CD4-positive, alpha-beta memory T cell (primary cell): Measurements from ENCODE around the gene MLLT6. TPM values are rescaled to one million over a fixed set of nuclear protein-coding genes. Genes with fewer than 3 reads are reported as not detected.

ENCODE experiments used
- CTCF ChIA-PET: fragments of 350-600 bp; sonication (Branson Sonifier 250); formaldehyde crosslinking; loops from one replicate; lab custom pipeline; 2021; ENCODE audit warnings: inconsistent platforms; ENCODE audit not compliant: partially characterized antibody; lab: Charles Lee
- POLR2A ChIA-PET: fragments of 350-600 bp; sonication (Branson Sonifier 250); formaldehyde crosslinking; loops from one replicate; lab custom pipeline; 2021; ENCODE audit not compliant: partially characterized antibody; lab: Charles Lee
- DNase-seq, 5 donors: peaks; one replicate each; pipeline versions ENCODE4 v3.0.0 to v3.0.0-alpha.2; 2020 to 2022; ENCODE audit warnings: mixed read lengths in 1 of 5
- H3K27ac ChIP-seq: one replicate; pipeline ENCODE4 v1.7.0; 2013; ENCODE audit warnings: low read depth, low read length
- H3K27me3 ChIP-seq: 2 replicates; pipeline ENCODE4 v1.7.0; 2013; ENCODE audit warnings: mild to moderate bottlenecking, low read length, moderate library complexity; ENCODE audit not compliant: insufficient read depth
- H3K36me3 ChIP-seq: 2 replicates; pipeline ENCODE4 v1.7.0; 2013; ENCODE audit warnings: mild to moderate bottlenecking, low read length, moderate library complexity; ENCODE audit not compliant: insufficient read depth
- H3K4me1 ChIP-seq: 2 replicates; pipeline ENCODE4 v1.7.0; 2013; ENCODE audit warnings: mild to moderate bottlenecking, low read length, moderate library complexity; ENCODE audit not compliant: insufficient read depth
- H3K4me3 ChIP-seq, 2 donors: one replicate each; pipeline ENCODE4 v1.7.0; 2013; ENCODE audit warnings: low read length in 2 of 2, mild to moderate bottlenecking in 1 of 2
- H3K9me3 ChIP-seq, 2 donors: one replicate each; pipeline ENCODE4 v1.7.0; 2013; ENCODE audit warnings: low read length in 2 of 2, control low read depth in 1 of 2; ENCODE audit not compliant: control insufficient read depth in 1 of 2
- H3K27ac Mint-ChIP-seq, 7 donors: one replicate each; pipeline ENCODE4 v1.8.0; 2020 to 2021; ENCODE audit warnings: mixed read lengths in 7 of 7, mild to moderate bottlenecking in 6 of 7, inconsistent platforms in 3 of 7, moderate library complexity in 3 of 7
- H3K27me3 Mint-ChIP-seq, 2 donors: one replicate each; pipeline ENCODE4 v1.8.0; 2020 to 2021; ENCODE audit warnings: mixed read lengths in 2 of 2
- H3K36me3 Mint-ChIP-seq, 2 donors: one replicate each; pipeline ENCODE4 v1.8.0; 2020 to 2021; ENCODE audit warnings: mixed read lengths in 2 of 2, inconsistent platforms in 1 of 2, mild to moderate bottlenecking in 1 of 2
- H3K4me1 Mint-ChIP-seq, 4 donors: one replicate each; pipeline ENCODE4 v1.8.0; 2020 to 2021; ENCODE audit warnings: mixed read lengths in 4 of 4, mild to moderate bottlenecking in 1 of 4
- H3K4me3 Mint-ChIP-seq, 8 donors: one replicate each; pipeline ENCODE4 v1.8.0; 2020 to 2021; ENCODE audit warnings: mixed read lengths in 8 of 8, mild to moderate bottlenecking in 7 of 8, moderate library complexity in 6 of 8, inconsistent platforms in 3 of 8
- H3K9me3 Mint-ChIP-seq, 8 donors: one replicate each; pipeline ENCODE4 v1.8.0; 2020 to 2021; ENCODE audit warnings: mixed read lengths in 8 of 8, mild to moderate bottlenecking in 5 of 8, inconsistent platforms in 3 of 8, moderate library complexity in 1 of 8
- intact Hi-C: fragments of 100-400 bp; cut with micrococcal nuclease; formaldehyde crosslinking; loops from one replicate; pipeline ENCODE4 v1.15.1; 2023
- polyA plus RNA-seq, 2 donors: library from polyadenylated mRNA; unstranded; fragments of 300-500 nt; fragmentation: Illumina TruSeq; gene quantifications; one replicate each; pipeline ENCODE4 v1.2.3, GENCODE V29; 2021
- total RNA-seq, 2 experiments: library from RNA; stranded (reverse); gene quantifications; one replicate each; pipeline ENCODE4 v1.2.3, GENCODE V29; 2021

Gene MLLT6
- total and polyA plus RNA-seq, 4 experiments from 2014 or later, result 3.0 to 505 (median 254) TPM

DNA sequence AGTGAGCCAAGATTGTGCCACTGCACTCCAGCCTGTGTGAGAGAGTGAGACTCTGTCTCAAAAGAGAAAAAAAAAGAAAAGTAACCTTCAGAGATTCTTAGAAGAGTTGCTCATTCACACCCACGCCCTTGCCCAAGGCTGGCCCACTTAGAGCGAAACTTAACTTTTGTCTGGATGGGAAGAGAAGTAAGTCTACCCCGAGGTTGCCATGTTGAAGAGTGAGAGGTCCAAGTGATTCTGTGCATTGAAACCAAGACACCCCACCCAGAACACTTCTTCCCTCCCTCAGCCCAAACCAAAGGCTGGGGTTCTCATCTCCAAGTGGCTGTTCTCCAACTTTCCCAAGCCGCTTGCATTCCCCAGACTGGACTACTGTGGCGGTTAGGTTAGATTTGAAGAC, 22.7 kb downstream of the MLLT6 start:
- H3K27ac Mint-ChIP-seq, result peak overlapping the region; percentile 89 to 97 (median 96)
- Histone ChIP-seq H3K27me3 (no peaks in the 10 kb centered on the region), H3K9me3 (no peaks in the 10 kb centered on the region), H3K4me3 (peak overlapping the region; percentile 50 to 53), H3K4me1 (peaks cover 84% of the 10 kb centered on the region), H3K36me3 (peaks cover 12% of the 10 kb centered on the region), H3K27ac (peak overlapping the region; percentile 67)
- DNase-seq, result peak in 4 of 5 donors; percentile 49 to 81 (median 62)
- CTCF ChIA-PET, result interaction anchor here (0.7 to 3.3 kb wide), 9 partner anchors 9 to 169 kb away, joined by 3 to 34 read pairs (median 4); partner anchors contain the start of genes MLLT6, PSMB3 and RPL23
- H3K36me3 Mint-ChIP-seq, result peaks cover 7 to 37% of the 10 kb centered on the region in 2 donors
- POLR2A ChIA-PET, result interaction anchor here (1.1 to 15.9 kb wide), 11 partner anchors 10 to 426 kb away, joined by 3 to 588 read pairs (median 11); partner anchors contain the start of genes EPOP, LASP1, MLLT6 and PIP4K2B
- peaks cover 41 to 87% (median 62%) of the 10 kb centered on the region in 4 donors for H3K4me1 Mint-ChIP-seq
- H3K9me3 Mint-ChIP-seq, result peaks cover 0 to 3% (median 0%) of the 10 kb centered on the region in 8 donors
- peak overlapping the region; percentile 68 to 88 (median 81) for H3K4me3 Mint-ChIP-seq
- intact Hi-C loops, result loop anchor here (1.0 kb wide), 1 partner anchor 25 kb away; the partner anchor contains the start of gene PSMB3
- H3K27me3 Mint-ChIP-seq, result no peaks in the 10 kb centered on the region

DNA sequence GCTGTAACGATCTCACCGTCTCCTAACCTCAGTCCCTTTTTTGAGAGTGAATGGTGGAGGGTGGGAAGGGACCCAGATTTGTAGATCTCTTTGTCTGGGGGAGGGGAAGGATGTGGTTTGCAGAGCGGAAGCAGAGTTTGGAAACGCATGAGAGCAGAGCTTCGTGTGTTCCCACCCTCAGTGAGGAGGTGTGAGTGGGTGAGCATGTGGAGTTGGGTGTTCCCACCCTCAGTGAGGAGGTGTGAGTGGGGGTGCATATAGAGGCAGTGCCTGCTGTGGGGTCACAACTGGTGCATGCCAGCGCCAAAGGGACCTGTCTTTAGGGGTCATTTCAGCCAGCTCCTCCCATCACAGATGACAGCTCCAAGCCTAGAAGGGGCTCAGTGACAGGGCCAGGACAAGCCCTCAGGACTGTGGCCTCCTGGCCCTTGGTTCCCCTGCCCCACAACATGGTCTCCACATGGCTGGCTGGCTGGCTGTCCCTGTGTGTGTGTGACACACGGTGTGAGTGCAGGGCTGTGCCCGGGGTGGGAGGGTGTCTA, 23.3 kb downstream of the MLLT6 start:
- Histone ChIP-seq H3K36me3 (peaks cover 11% of the 10 kb centered on the region), H3K9me3 (no peaks in the 10 kb centered on the region), H3K4me3 (peak overlapping the region; percentile 50 to 53), H3K27me3 (no peaks in the 10 kb centered on the region), H3K27ac (peak overlapping the region; percentile 67), H3K4me1 (peaks cover 87% of the 10 kb centered on the region)
- Mint-ChIP-seq H3K27me3 (no peaks in the 10 kb centered on the region), H3K36me3 (peaks cover 7 to 36% of the 10 kb centered on the region in 2 donors), H3K9me3 (peaks cover 0 to 3% (median 0%) of the 10 kb centered on the region in 8 donors), H3K27ac (peak overlapping the region; percentile 89 to 97 (median 96)), H3K4me1 (peaks cover 43 to 87% (median 63%) of the 10 kb centered on the region in 4 donors), H3K4me3 (peak overlapping the region; percentile 68 to 88 (median 81))
- intact Hi-C loops, result loop anchor here (1.0 kb wide), 1 partner anchor 24 kb away; the partner anchor contains the start of gene PSMB3
- ChIA-PET POLR2A (interaction anchor here (0.8 to 15.9 kb wide), 16 partner anchors 10 to 472 kb away, joined by 3 to 588 read pairs (median 6); partner anchors contain the start of genes EPOP, LASP1, MLLT6 and PIP4K2B), CTCF (interaction anchor here (0.7 to 3.3 kb wide), 13 partner anchors 10 to 425 kb away, joined by 3 to 34 read pairs (median 5); partner anchors contain the start of genes MLLT6, PSMB3 and RPL23)
- DNase-seq, result peak; percentile 81 to 89 (median 85)

- Mint-ChIP-seq H3K36me3 (peaks cover 4 to 30% of the 10 kb centered on the region in 2 donors), H3K27ac (peak overlapping the region; percentile 89 to 97 (median 96)), H3K9me3 (peaks cover 0 to 3% (median 0%) of the 10 kb centered on the region in 8 donors), H3K27me3 (no peaks in the 10 kb centered on the region), H3K4me1 (peaks cover 46 to 90% (median 70%) of the 10 kb centered on the region in 4 donors), H3K4me3 (peak overlapping the region; percentile 68 to 88 (median 77))
- ChIA-PET POLR2A (interaction anchor here (0.8 to 15.9 kb wide), 13 partner anchors 11 to 170 kb away, joined by 3 to 588 read pairs (median 8); partner anchors contain the start of genes EPOP, LASP1, MLLT6 and PIP4K2B), CTCF (interaction anchor here (0.9 to 3.3 kb wide), 10 partner anchors 11 to 424 kb away, joined by 3 to 34 read pairs (median 6); partner anchors contain the start of genes MLLT6 and RPL23)
- no peaks in the 10 kb centered on the region for H3K9me3 ChIP-seq
- H3K27me3 ChIP-seq, result no peaks in the 10 kb centered on the region
- H3K4me1 ChIP-seq, result peaks cover 90% of the 10 kb centered on the region
- H3K27ac ChIP-seq, result peak overlapping the region; percentile 67
- H3K4me3 ChIP-seq, result peak overlapping the region; percentile 29 to 54
- intact Hi-C loops, result no loop called here
- no peak for DNase-seq
- peaks cover 11% of the 10 kb centered on the region for H3K36me3 ChIP-seq
Observed at GRCh38 chr17:38729368-38729885, 24.4 kb downstream of the MLLT6 start.

DNA sequence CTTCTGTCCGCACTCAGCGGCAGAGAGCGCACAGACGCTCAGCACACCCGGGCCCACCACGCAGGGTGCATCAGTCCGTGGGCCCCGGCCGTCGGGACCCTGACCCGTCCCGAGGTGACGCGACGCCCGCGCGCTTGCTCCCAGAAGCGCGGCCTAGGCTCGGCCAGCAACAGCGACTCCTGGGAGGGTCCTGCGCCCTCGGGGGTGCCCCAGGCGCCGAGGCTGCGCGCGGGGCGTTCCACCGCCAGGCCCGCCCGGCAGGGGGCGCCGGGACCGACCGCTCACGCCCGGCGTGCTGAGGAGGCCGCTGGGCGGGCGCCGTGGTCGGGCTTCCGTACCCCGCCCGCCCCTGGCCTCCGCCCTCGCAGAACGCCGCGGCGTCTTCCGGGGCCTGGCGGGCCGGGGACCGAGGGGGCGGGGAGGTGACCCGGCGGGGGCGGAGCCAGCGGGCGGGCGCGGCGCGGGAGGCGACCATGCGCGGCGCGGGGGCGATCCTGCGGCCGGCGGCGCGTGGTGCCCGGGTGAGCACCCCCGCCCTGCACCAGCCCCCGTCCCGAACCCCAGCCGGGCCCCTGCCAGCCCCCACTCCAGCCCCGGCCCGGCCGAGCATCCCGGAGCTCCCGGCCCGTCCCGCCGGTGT, 24.9 kb downstream of the MLLT6 start, which contains the start of gene CISD3:
Gene CISD3, plus strand, starts transcription at position 456 of the 640 bp plus-strand sequence. Its CDS starts 18 bp downstream, at position 474.
- intact Hi-C loops, result loop anchor here (1.0 kb wide), 3 partner anchors 25 to 172 kb away; partner anchors contain the start of gene MLLT6
- ChIA-PET CTCF (interaction anchor here (1.3 to 8.5 kb wide), 5 partner anchors 14 to 171 kb away, joined by 4 to 198 read pairs (median 9); partner anchors contain the start of genes EPOP and MLLT6), POLR2A (interaction anchor here (0.8 to 15.9 kb wide), 12 partner anchors 12 to 141 kb away, joined by 3 to 588 read pairs (median 10); partner anchors contain the start of genes EPOP, MLLT6 and PSMB3)
- H3K4me1 ChIP-seq, result peaks cover 87% of the 10 kb centered on the region
- no peaks in the 10 kb centered on the region for H3K27me3 ChIP-seq
- H3K27ac ChIP-seq, result peak within 1 kb of the TSS; percentile 72
- H3K9me3 ChIP-seq, result no peaks in the 10 kb centered on the region
- peak within 1 kb of the TSS; percentile 94 to 99 (median 97) for H3K27ac Mint-ChIP-seq
- peaks cover 3 to 27% of the 10 kb centered on the region in 2 donors for H3K36me3 Mint-ChIP-seq
- H3K4me3 ChIP-seq, result peak within 1 kb of the TSS; percentile 67 to 83
- H3K9me3 Mint-ChIP-seq, result peaks cover 0 to 3% (median 0%) of the 10 kb centered on the region in 8 donors
- peaks cover 7% of the 10 kb centered on the region for H3K36me3 ChIP-seq
- H3K4me1 Mint-ChIP-seq, result peaks cover 45 to 93% (median 71%) of the 10 kb centered on the region in 4 donors
- peak within 1 kb of the TSS; percentile 92 to 99 (median 97) for H3K4me3 Mint-ChIP-seq
- no peaks in the 10 kb centered on the region for H3K27me3 Mint-ChIP-seq
- DNase-seq, result peak; percentile 82 to 89 (median 87)

- peak overlapping the region; percentile 81 to 99 (median 96) for H3K27ac Mint-ChIP-seq
- peaks cover 80% of the 10 kb centered on the region for H3K4me1 ChIP-seq
- H3K4me3 ChIP-seq, result peak overlapping the region; percentile 67 to 83
- DNase-seq, result peak in 1 of 5 donors; percentile 59
- intact Hi-C loops, result loop anchor here (1.0 kb wide), 3 partner anchors 25 to 172 kb away; partner anchors contain the start of gene MLLT6
- H3K4me1 Mint-ChIP-seq, result peaks cover 41 to 91% (median 72%) of the 10 kb centered on the region in 4 donors
- no peaks in the 10 kb centered on the region for H3K9me3 ChIP-seq
- H3K36me3 Mint-ChIP-seq, result peaks cover 0 to 25% of the 10 kb centered on the region in 2 donors
- H3K36me3 ChIP-seq, result peaks cover 4% of the 10 kb centered on the region
- ChIA-PET CTCF (interaction anchor here (0.8 to 8.5 kb wide), 7 partner anchors 15 to 423 kb away, joined by 3 to 198 read pairs (median 4); partner anchors contain the start of genes EPOP and MLLT6), POLR2A (interaction anchor here (0.8 to 15.9 kb wide), 10 partner anchors 8 to 140 kb away, joined by 3 to 588 read pairs (median 6); partner anchors contain the start of genes EPOP, MLLT6 and PSMB3)
- peak overlapping the region; percentile 72 for H3K27ac ChIP-seq
- no peaks in the 10 kb centered on the region for H3K27me3 ChIP-seq
- H3K9me3 Mint-ChIP-seq, result peaks cover 0 to 3% (median 0%) of the 10 kb centered on the region in 8 donors
- peak overlapping the region; percentile 92 to 99 (median 97) for H3K4me3 Mint-ChIP-seq
- no peaks in the 10 kb centered on the region for H3K27me3 Mint-ChIP-seq
Observed at GRCh38 chr17:38730526-38731379, 25.7 kb downstream of the MLLT6 start.
